ENCODE data around the gene RFNG. TPM values are rescaled to one million over a fixed set of nuclear protein-coding genes. Genes with fewer than 3 reads are reported as not detected.

RFNG gene
- total RNA-seq, 2 experiments from 2014 or later = 17.6 to 18.0 TPM

GRCh38 chr17:82007495-82008257 lies 43.9 kb downstream of the RFNG start:
- no peak for DNase-seq
- Mint-ChIP-seq H3K36me3 (ENCODE audit: low read depth) (no peaks in the 10 kb centered on the region), H3K4me3 (no peak overlapping the region), H3K27ac (no peak overlapping the region), H3K4me1 (ENCODE audit: low read depth) (no peaks in the 10 kb centered on the region), H3K27me3 (ENCODE audit: low read depth) (no peaks in the 10 kb centered on the region), H3K9me3 (no peaks in the 10 kb centered on the region)
- intact Hi-C loops (cut with micrococcal nuclease) = no loop called here
- CTCF ChIA-PET = no interaction called here

GRCh38 chr17:82007228-82007494 lies 44.5 kb downstream of the RFNG start:
- CTCF ChIA-PET = interaction anchor here (0.6 kb wide), 1 partner anchor 470 kb away, joined by 3 read pairs; no protein-coding TSS in a partner anchor
- Mint-ChIP-seq H3K27ac (no peak overlapping the region), H3K4me3 (no peak overlapping the region), H3K27me3 (ENCODE audit: low read depth) (no peaks in the 10 kb centered on the region), H3K4me1 (ENCODE audit: low read depth) (no peaks in the 10 kb centered on the region), H3K9me3 (no peaks in the 10 kb centered on the region), H3K36me3 (ENCODE audit: low read depth) (no peaks in the 10 kb centered on the region)
- intact Hi-C loops (cut with micrococcal nuclease) = no loop called here
- no peak for DNase-seq

- H3K27ac Mint-ChIP-seq = no peak overlapping the region
- H3K4me1 Mint-ChIP-seq (ENCODE audit: low read depth) = no peaks in the 10 kb centered on the region
- H3K9me3 Mint-ChIP-seq = no peaks in the 10 kb centered on the region
- CTCF ChIA-PET = interaction anchor here (0.6 kb wide), 1 partner anchor 471 kb away, joined by 3 read pairs; no protein-coding TSS in a partner anchor
- no peaks in the 10 kb centered on the region for H3K36me3 Mint-ChIP-seq (ENCODE audit: low read depth)
- no peak overlapping the region for H3K4me3 Mint-ChIP-seq
- DNase-seq = no peak
- intact Hi-C loops (cut with micrococcal nuclease) = no loop called here
- no peaks in the 10 kb centered on the region for H3K27me3 Mint-ChIP-seq (ENCODE audit: low read depth)
These were observed 45.0 kb downstream of the RFNG start for GRCh38 chr17:82006468-82007227.

GRCh38 chr17:82005701-82006348 lies 45.8 kb downstream of the RFNG start:
- H3K4me1 Mint-ChIP-seq (ENCODE audit: low read depth) = no peaks in the 10 kb centered on the region
- H3K27ac Mint-ChIP-seq = no peak overlapping the region
- no peaks in the 10 kb centered on the region for H3K36me3 Mint-ChIP-seq (ENCODE audit: low read depth)
- CTCF ChIA-PET = interaction anchor here (1.1 kb wide), 1 partner anchor 15 kb away, joined by 3 read pairs; no protein-coding TSS in a partner anchor
- no peak overlapping the region for H3K4me3 Mint-ChIP-seq
- intact Hi-C loops (cut with micrococcal nuclease) = no loop called here
- DNase-seq = no peak
- no peaks in the 10 kb centered on the region for H3K27me3 Mint-ChIP-seq (ENCODE audit: low read depth)
- no peaks in the 10 kb centered on the region for H3K9me3 Mint-ChIP-seq

GRCh38 chr17:82004517-82005455 lies 46.8 kb downstream of the RFNG start:
- Mint-ChIP-seq H3K4me3 (no peak overlapping the region), H3K9me3 (no peaks in the 10 kb centered on the region), H3K27ac (no peak overlapping the region), H3K4me1 (ENCODE audit: low read depth) (no peaks in the 10 kb centered on the region), H3K27me3 (ENCODE audit: low read depth) (no peaks in the 10 kb centered on the region), H3K36me3 (ENCODE audit: low read depth) (no peaks in the 10 kb centered on the region)
- no peak for DNase-seq
- CTCF ChIA-PET = interaction anchor here (1.1 kb wide), 1 partner anchor 16 kb away, joined by 3 read pairs; no protein-coding TSS in a partner anchor
- intact Hi-C loops (cut with micrococcal nuclease) = no loop called here

GRCh38 chr17:82003411-82004381 lies 47.9 kb downstream of the RFNG start:
- intact Hi-C loops (cut with micrococcal nuclease) = no loop called here
- Mint-ChIP-seq H3K4me1 (ENCODE audit: low read depth) (no peaks in the 10 kb centered on the region), H3K4me3 (no peak overlapping the region), H3K27me3 (ENCODE audit: low read depth) (no peaks in the 10 kb centered on the region), H3K27ac (no peak overlapping the region), H3K36me3 (ENCODE audit: low read depth) (no peaks in the 10 kb centered on the region), H3K9me3 (no peaks in the 10 kb centered on the region)
- DNase-seq = no peak
- CTCF ChIA-PET = no interaction called here

GRCh38 chr17:82001571-82002056 lies 50.0 kb downstream of the RFNG start:
- no peaks in the 10 kb centered on the region for H3K36me3 Mint-ChIP-seq (ENCODE audit: low read depth)
- H3K27ac Mint-ChIP-seq = no peak overlapping the region
- no peak overlapping the region for H3K4me3 Mint-ChIP-seq
- H3K27me3 Mint-ChIP-seq (ENCODE audit: low read depth) = no peaks in the 10 kb centered on the region
- no peak for DNase-seq
- CTCF ChIA-PET = interaction anchor here (0.7 to 1.5 kb wide), 2 partner anchors 31 to 42 kb away, joined by 4 to 6 read pairs; no protein-coding TSS in a partner anchor
- H3K9me3 Mint-ChIP-seq = no peaks in the 10 kb centered on the region
- intact Hi-C loops (cut with micrococcal nuclease) = no loop called here
- H3K4me1 Mint-ChIP-seq (ENCODE audit: low read depth) = no peaks in the 10 kb centered on the region

GRCh38 chr17:82000803-82001570 lies 50.6 kb downstream of the RFNG start:
- intact Hi-C loops (cut with micrococcal nuclease) = no loop called here
- Mint-ChIP-seq H3K27me3 (ENCODE audit: low read depth) (no peaks in the 10 kb centered on the region), H3K36me3 (ENCODE audit: low read depth) (no peaks in the 10 kb centered on the region), H3K27ac (no peak overlapping the region), H3K9me3 (no peaks in the 10 kb centered on the region), H3K4me1 (ENCODE audit: low read depth) (no peaks in the 10 kb centered on the region), H3K4me3 (no peak overlapping the region)
- no peak for DNase-seq
- CTCF ChIA-PET = no interaction called here

- CTCF ChIA-PET = no interaction called here
- DNase-seq = no peak
- H3K36me3 Mint-ChIP-seq (ENCODE audit: low read depth) = no peaks in the 10 kb centered on the region
- intact Hi-C loops (cut with micrococcal nuclease) = no loop called here
- H3K4me1 Mint-ChIP-seq (ENCODE audit: low read depth) = no peaks in the 10 kb centered on the region
- no peaks in the 10 kb centered on the region for H3K27me3 Mint-ChIP-seq (ENCODE audit: low read depth)
- no peak overlapping the region for H3K4me3 Mint-ChIP-seq
- H3K9me3 Mint-ChIP-seq = no peaks in the 10 kb centered on the region
- H3K27ac Mint-ChIP-seq = no peak overlapping the region
These were observed 51.4 kb downstream of the RFNG start for GRCh38 chr17:81999976-82000802.

- no peak for DNase-seq
- no peak overlapping the region for H3K27ac Mint-ChIP-seq
- no peaks in the 10 kb centered on the region for H3K36me3 Mint-ChIP-seq (ENCODE audit: low read depth)
- intact Hi-C loops (cut with micrococcal nuclease) = no loop called here
- H3K4me3 Mint-ChIP-seq = no peak overlapping the region
- H3K4me1 Mint-ChIP-seq (ENCODE audit: low read depth) = no peaks in the 10 kb centered on the region
- CTCF ChIA-PET = no interaction called here
- no peaks in the 10 kb centered on the region for H3K27me3 Mint-ChIP-seq (ENCODE audit: low read depth)
- H3K9me3 Mint-ChIP-seq = no peaks in the 10 kb centered on the region
These were observed 52.0 kb downstream of the RFNG start for GRCh38 chr17:81999587-81999975.
